A549 treated with GW870086 at 1 μM for 4 hours (cell line): ENCODE data around the gene IL6. TPM values are rescaled to one million over a fixed set of nuclear protein-coding genes. Genes with fewer than 3 reads are reported as not detected.

Experiments used
- total RNA-seq: library from RNA; stranded (reverse); fragments of 200-300 nt; extraction: Qiagen RNA extraction; gene quantifications from 5 replicates; pipeline ENCODE4 v1.2.3, GENCODE V29; 2022; ENCODE audit warnings: low read depth

IL6 gene
- 0.94 to 2.0 TPM (median 1.2 TPM) in 5 replicates for total RNA-seq

DNA sequence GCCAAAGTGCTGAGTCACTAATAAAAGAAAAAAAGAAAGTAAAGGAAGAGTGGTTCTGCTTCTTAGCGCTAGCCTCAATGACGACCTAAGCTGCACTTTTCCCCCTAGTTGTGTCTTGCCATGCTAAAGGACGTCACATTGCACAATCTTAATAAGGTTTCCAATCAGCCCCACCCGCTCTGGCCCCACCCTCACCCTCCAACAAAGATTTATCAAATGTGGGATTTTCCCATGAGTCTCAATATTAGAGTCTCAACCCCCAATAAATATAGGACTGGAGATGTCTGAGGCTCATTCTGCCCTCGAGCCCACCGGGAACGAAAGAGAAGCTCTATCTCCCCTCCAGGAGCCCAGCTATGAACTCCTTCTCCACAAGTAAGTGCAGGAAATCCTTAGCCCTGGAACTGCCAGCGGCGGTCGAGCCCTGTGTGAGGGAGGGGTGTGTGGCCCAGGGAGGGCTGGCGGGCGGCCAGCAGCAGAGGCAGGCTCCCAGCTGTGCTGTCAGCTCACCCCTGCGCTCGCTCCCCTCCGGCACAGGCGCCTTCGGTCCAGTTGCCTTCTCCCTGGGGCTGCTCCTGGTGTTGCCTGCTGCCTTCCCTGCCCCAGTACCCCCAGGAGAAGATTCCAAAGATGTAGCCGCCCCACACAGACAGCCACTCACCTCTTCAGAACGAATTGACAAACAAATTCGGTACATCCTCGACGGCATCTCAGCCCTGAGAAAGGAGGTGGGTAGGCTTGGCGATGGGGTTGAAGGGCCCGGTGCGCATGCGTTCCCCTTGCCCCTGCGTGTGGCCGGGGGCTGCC lies at the start of gene IL6:
Gene IL6, plus strand, starts transcription at position 294 of the 807 bp plus-strand sequence. Its CDS starts 63 bp downstream, at position 357.

Other genes starting within 250 kb of the IL6 start
- 0.22 to 0.23 TPM (median 0.23 TPM) in 3 of 5 replicates, not detected in the others for gene STEAP1B, start 227.0 kb upstream of the IL6 start, total RNA-seq
- gene TOMM7, start 95.6 kb downstream of the IL6 start, total RNA-seq, result 427 to 1,144 TPM (median 458 TPM) in 5 replicates